Common myeloid progenitor, CD34-positive (primary cell): ENCODE measurements around the gene SPTLC1.
"Not testable (repeated sequence)": the region's sequence is repeated elsewhere in the genome, so short reads cannot be mapped to it uniquely, and the experiment has no call there.

Experiments
- CTCF ChIA-PET: fragments of 350-600 bp; sonication (Branson Sonifier 250); formaldehyde crosslinking; loops from one replicate; lab custom pipeline; 2021; ENCODE audit warnings: antibody characterized with exemption; lab: Charles Lee
- POLR2A ChIA-PET: fragments of 350-600 bp; sonication (Branson Sonifier 250); formaldehyde crosslinking; loops from one replicate; lab custom pipeline; 2021; ENCODE audit warnings: antibody characterized with exemption; lab: Charles Lee
- DNase-seq, 3 donors: peaks; one replicate each; pipeline versions ENCODE4 v3.0.0 to v3.0.0-alpha.2; 2013
- H3K27ac ChIP-seq, 2 experiments: 1 replicate in 1 of 2; 2 replicates in 1 of 2; pipeline ENCODE4 v1.7.0; 2013; ENCODE audit warnings: inconsistent platforms in 2 of 2, low read length in 2 of 2, mild to moderate bottlenecking in 2 of 2, low read depth in 1 of 2, moderate library complexity in 1 of 2; ENCODE audit not compliant: severe bottlenecking in 2 of 2, insufficient read depth in 1 of 2, poor library complexity in 1 of 2
- H3K27me3 ChIP-seq, 5 experiments: replicated peaks in 2 of 5; 1 replicate in 3 of 5; 2 replicates in 2 of 5; pipeline versions ENCODE4 v1.6.1 to v1.7.0; 2013; ENCODE audit warnings: low read length in 4 of 5, mild to moderate bottlenecking in 2 of 5, moderate library complexity in 2 of 5, inconsistent platforms in 1 of 5; ENCODE audit not compliant: insufficient read depth in 5 of 5, control insufficient read depth in 4 of 5
- H3K36me3 ChIP-seq, 4 experiments: 1 replicate in 2 of 4; 2 replicates in 2 of 4; pipeline versions ENCODE4 v1.6.1 to v1.7.0; 2013; ENCODE audit warnings: low read length in 3 of 4, control low read depth in 1 of 4, mild to moderate bottlenecking in 1 of 4; ENCODE audit not compliant: control insufficient read depth in 4 of 4, insufficient read depth in 4 of 4
- H3K4me1 ChIP-seq, 4 experiments: 1 replicate in 3 of 4; 2 replicates in 1 of 4; pipeline versions ENCODE4 v1.6.1 to v1.7.1; 2013; ENCODE audit warnings: low read length in 3 of 4, mild to moderate bottlenecking in 3 of 4, control low read depth in 1 of 4, inconsistent platforms in 1 of 4, moderate library complexity in 1 of 4; ENCODE audit not compliant: control insufficient read depth in 4 of 4, insufficient read depth in 4 of 4; ENCODE audit errors: control extremely low read depth in 1 of 4
- H3K4me3 ChIP-seq, 7 experiments: 1 replicate in 4 of 7; 2 replicates in 3 of 7; pipeline versions ENCODE4 v1.5.1 to v1.7.0; 2013; ENCODE audit warnings: mild to moderate bottlenecking in 7 of 7, low read length in 6 of 7, moderate library complexity in 6 of 7, inconsistent platforms in 2 of 7, low read depth in 2 of 7, control low read depth in 1 of 7; ENCODE audit not compliant: insufficient read depth in 4 of 7, control insufficient read depth in 1 of 7; ENCODE audit errors: extremely low read depth in 1 of 7
- H3K9me3 ChIP-seq, 5 experiments: 1 replicate in 4 of 5; 2 replicates in 1 of 5; pipeline versions ENCODE4 v1.6.1 to v1.7.1; 2013; ENCODE audit warnings: low read length in 4 of 5, mild to moderate bottlenecking in 2 of 5, inconsistent platforms in 1 of 5, low read depth in 1 of 5, moderate library complexity in 1 of 5; ENCODE audit not compliant: control insufficient read depth in 4 of 5, insufficient read depth in 2 of 5; ENCODE audit errors: control extremely low read depth in 1 of 5
- WGBS: methylation state at CpG from one replicate; pipeline ENCODE4 v1.1.5; 2013; ENCODE audit not compliant: insufficient coverage; 5-methylcytosine and 5-hydroxymethylcytosine counted together

Gene SPTLC1

DNA sequence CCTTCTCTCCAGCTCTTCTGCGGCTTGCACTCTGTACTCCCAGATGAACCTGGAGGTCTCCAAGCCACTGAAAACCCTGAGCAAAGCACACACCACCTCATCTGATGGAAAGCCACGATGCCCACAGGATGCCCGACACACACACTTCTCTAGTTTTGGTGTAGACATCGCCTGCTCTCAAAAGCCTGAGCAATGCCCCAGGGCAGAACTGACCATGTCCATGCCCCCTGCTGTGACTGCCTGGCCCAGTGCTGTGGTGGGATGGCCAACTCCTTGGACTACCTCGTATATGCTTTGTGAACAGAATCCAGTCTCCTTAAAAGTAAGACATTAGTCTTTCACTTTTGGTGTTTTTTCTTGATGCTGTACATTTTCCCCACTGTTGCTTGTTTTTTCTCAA lies 81.2 kb downstream of the SPTLC1 start:
- H3K27me3 ChIP-seq, result no peaks in the 10 kb centered on the region
- 100% methylated on average over 4 of the region's 5 CpGs for WGBS
- CTCF ChIA-PET, result no interaction called here
- no peak overlapping the region for H3K27ac ChIP-seq
- H3K9me3 ChIP-seq, result no peaks in the 10 kb centered on the region
- no peak overlapping the region for H3K4me3 ChIP-seq
- no peaks in the 10 kb centered on the region for H3K4me1 ChIP-seq
- DNase-seq, result no peak
- H3K36me3 ChIP-seq, result peaks cover 10 to 67% (median 54%) of the 10 kb centered on the region in 4 experiments
- POLR2A ChIA-PET, result no interaction called here

GRCh38 chr9:92033307-92033706 lies 81.9 kb downstream of the SPTLC1 start:
- DNase-seq, result no peak
- Histone ChIP-seq H3K4me1 (no peaks in the 10 kb centered on the region), H3K36me3 (peaks cover 10 to 61% (median 51%) of the 10 kb centered on the region in 4 experiments), H3K27me3 (no peaks in the 10 kb centered on the region), H3K9me3 (no peaks in the 10 kb centered on the region), H3K4me3 (no peak overlapping the region), H3K27ac (no peak overlapping the region)
- WGBS, result 98% methylated on average over 5 of the region's 5 CpGs
- CTCF ChIA-PET, result no interaction called here
- POLR2A ChIA-PET, result no interaction called here

DNA sequence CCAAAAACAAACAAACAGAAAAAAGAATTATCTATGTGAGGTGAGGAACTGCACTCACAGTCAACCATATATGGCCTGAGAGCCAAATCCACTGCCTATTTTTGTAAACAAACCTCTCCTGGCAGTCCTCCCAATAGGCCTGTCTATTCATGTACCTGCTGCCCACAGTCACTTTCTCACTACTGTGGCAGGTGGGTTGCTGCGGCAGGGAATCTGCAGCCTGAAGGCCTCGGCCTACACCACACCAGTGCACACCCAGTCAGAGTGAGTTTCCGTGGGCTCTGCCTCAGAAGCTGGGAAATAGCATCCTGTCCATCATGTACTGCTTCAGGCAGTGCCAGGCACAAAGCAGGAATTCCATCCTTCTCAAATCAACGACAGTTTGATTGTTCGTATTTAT lies 82.3 kb downstream of the SPTLC1 start:
- Histone ChIP-seq H3K4me1 (no peaks in the 10 kb centered on the region), H3K27ac (no peak overlapping the region), H3K4me3 (no peak overlapping the region), H3K27me3 (no peaks in the 10 kb centered on the region), H3K36me3 (peaks cover 10 to 57% (median 47%) of the 10 kb centered on the region in 4 experiments), H3K9me3 (no peaks in the 10 kb centered on the region)
- ChIA-PET POLR2A (no interaction called here), CTCF (no interaction called here)
- no peak for DNase-seq
- 96% methylated on average over 5 of the region's 5 CpGs for WGBS

DNA sequence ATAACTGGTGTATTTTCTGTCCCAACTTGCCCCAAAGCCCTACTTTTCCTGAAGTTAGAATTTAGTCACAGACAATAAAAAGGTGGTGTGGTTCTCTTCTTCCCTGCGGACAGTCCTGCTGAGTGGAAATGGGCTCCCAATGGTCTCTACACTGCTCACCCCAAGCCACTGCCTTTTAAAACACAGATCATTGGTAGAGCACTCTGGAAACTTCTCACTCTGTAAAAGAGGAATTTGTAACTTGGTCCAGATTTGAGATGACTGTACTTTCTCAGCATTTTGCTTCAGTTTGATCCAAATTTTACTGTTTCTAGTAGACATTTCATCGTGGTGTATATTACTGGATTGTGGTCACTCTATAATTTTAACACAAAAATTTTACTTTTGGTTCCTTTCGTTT lies 84.8 kb downstream of the SPTLC1 start:
- ChIA-PET CTCF (no interaction called here), POLR2A (no interaction called here)
- Histone ChIP-seq H3K36me3 (peaks cover 5 to 34% (median 27%) of the 10 kb centered on the region in 4 experiments), H3K4me1 (no peaks in the 10 kb centered on the region), H3K27me3 (no peaks in the 10 kb centered on the region), H3K9me3 (no peaks in the 10 kb centered on the region), H3K27ac (no peak overlapping the region), H3K4me3 (no peak overlapping the region)
- 100% methylated on average over 1 of the region's 3 CpGs for WGBS
- no peak for DNase-seq

DNA sequence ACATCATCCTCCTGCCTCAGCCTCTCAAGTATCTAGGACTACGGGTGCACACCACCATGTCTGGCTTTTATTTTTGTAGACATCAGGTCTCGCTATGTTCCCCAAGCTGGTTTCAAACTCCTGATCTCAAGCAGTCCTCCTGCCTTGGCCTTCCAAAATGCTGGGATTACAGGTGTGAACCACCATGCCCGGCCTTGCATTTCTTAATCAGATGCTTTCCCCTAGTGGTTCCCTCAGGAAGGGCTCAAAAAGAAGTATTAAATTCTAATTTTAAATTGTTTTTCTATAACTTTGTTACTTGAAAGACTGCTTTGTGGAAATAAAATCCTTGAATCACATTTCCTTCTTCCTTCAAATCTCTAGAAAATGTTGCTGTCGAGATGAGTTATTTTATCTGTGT lies 85.7 kb downstream of the SPTLC1 start:
- ChIA-PET POLR2A (no interaction called here), CTCF (no interaction called here)
- WGBS, result 89% methylated on average over 2 of the region's 4 CpGs
- Histone ChIP-seq H3K4me3 (no peak overlapping the region), H3K27me3 (no peaks in the 10 kb centered on the region), H3K9me3 (no peaks in the 10 kb centered on the region), H3K36me3 (peaks cover 5 to 27% (median 19%) of the 10 kb centered on the region in 4 experiments), H3K4me1 (no peaks in the 10 kb centered on the region), H3K27ac (no peak overlapping the region)
- DNase-seq, result no peak

GRCh38 chr9:92026206-92027002 lies 88.8 kb downstream of the SPTLC1 start:
- 85% methylated on average over 13 of the region's 31 CpGs for WGBS
- no peak for DNase-seq
- Histone ChIP-seq H3K4me3 (no peak overlapping the region), H3K36me3 (peaks cover 0 to 2% (median under 1%) of the 10 kb centered on the region in 4 experiments), H3K4me1 (no peaks in the 10 kb centered on the region), H3K27me3 (no peaks in the 10 kb centered on the region), H3K27ac (no peak overlapping the region), H3K9me3 (peaks cover 0 to 4% (median 2%) of the 10 kb centered on the region in 5 experiments)
- ChIA-PET CTCF (no interaction called here), POLR2A (no interaction called here)

DNA sequence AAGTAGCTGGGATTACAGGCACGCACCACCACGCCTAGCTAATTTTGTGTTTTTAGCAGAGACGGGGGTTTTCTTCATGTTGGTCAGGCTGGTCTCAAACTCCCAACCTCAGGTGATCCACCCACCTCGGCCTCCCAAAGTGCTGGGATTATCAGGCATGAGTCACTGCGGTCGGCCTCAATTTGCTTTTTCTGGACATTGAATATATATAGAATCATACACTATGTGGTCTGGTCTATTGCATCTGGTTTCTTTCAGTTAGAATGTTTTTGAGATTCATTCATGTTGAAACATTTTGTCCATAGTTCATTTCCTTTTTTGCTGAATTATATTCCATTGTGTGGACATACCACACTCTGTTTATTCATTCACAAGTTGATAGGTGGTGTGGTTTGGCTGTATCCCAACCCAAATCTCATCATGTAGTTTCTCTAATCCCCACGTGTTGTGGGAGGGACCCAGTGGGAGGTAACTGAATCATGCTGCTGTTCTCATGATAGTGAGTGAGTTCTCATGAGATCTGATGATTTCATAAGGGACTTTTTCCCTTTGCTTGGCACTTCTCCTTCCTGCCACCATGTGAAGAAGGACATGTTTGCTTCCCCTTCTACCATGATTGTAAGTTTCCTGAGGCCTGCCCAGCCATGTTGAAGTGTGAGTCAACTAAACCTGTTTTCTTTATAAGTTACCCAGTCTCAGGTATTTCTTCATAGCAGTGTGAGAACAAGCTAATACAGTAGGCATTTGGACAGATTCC lies 93.2 kb downstream of the SPTLC1 start:
- CTCF ChIA-PET, POLR2A ChIA-PET, H3K27me3 ChIP-seq, H3K27ac ChIP-seq, H3K36me3 ChIP-seq, DNase-seq, H3K4me1 ChIP-seq, H3K4me3 ChIP-seq, H3K9me3 ChIP-seq: not testable (repeated sequence)
- 40% methylated on average over 2 of the region's 7 CpGs for WGBS
